Vagina (tissue), 2 donors: ENCODE results near the gene KRT6B.

Source experiments
- POLR2A ChIP-seq, 2 donors: fragments of 450-650 bp; IDR thresholded peaks; one replicate each; pipeline ENCODE4 v1.6.1; 2017; ENCODE audit warnings: antibody characterized with exemption in 2 of 2, mild to moderate bottlenecking in 2 of 2, moderate library complexity in 2 of 2
- TF ChIP-seq, protein P1 (sequence below), 3 experiments: fragments of 450-650 bp in 2 of 3; fragments of 200-600 bp in 1 of 3; sonication (generic) in 1 of 3; IDR thresholded peaks; one replicate each; pipeline ENCODE4 v1.5.1; 2017 to 2019; ENCODE audit warnings: antibody characterized with exemption in 3 of 3, mild to moderate bottlenecking in 2 of 3, moderate library complexity in 2 of 3

DNA sequence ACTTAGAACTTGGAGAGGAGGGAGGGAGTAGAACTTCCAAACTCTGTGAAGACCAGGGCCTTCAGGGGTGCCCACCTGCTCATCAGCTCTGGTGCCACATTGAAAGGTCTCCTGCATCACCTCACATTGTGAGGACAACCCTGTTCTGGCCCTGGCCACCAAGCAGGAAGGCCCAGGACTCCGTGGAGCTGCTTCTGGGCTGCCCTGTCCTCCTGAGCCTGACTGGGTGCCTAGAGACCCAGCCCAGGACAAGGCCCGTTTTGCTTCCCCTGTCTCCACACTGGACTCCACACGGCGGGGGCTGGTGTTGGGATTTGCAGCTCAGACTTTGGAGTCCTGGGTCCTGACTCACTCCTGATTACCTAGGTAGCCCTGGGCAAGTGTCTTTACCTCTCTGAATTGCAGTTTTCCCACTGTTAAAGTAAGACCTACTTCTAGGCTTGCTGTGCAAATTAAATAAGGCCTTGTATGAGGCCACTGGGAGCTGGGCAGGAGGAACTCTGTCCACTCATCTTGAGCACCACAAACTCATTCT, 33.3 kb downstream of the KRT6B start:
- TF ChIP-seq, protein P1, sequence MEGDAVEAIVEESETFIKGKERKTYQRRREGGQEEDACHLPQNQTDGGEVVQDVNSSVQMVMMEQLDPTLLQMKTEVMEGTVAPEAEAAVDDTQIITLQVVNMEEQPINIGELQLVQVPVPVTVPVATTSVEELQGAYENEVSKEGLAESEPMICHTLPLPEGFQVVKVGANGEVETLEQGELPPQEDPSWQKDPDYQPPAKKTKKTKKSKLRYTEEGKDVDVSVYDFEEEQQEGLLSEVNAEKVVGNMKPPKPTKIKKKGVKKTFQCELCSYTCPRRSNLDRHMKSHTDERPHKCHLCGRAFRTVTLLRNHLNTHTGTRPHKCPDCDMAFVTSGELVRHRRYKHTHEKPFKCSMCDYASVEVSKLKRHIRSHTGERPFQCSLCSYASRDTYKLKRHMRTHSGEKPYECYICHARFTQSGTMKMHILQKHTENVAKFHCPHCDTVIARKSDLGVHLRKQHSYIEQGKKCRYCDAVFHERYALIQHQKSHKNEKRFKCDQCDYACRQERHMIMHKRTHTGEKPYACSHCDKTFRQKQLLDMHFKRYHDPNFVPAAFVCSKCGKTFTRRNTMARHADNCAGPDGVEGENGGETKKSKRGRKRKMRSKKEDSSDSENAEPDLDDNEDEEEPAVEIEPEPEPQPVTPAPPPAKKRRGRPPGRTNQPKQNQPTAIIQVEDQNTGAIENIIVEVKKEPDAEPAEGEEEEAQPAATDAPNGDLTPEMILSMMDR (IDR thresholded peaks at IDR 0.05) = no peak
- TF ChIP-seq POLR2A (IDR thresholded peaks at IDR 0.05) = no peak
